Measurements from ENCODE around the gene PSME3IP1.
"Not testable (repeated sequence)": the region's sequence is repeated elsewhere in the genome, so short reads cannot be mapped to it uniquely, and the experiment has no call there.

PSME3IP1 gene

GRCh38 chr16:57196286-57196685 is 10.4 kb upstream of the PSME3IP1 start:
- no peak overlapping the region for H3K9ac ChIP-seq (ENCODE audit: insufficient read length, low read depth)
- H3K4me3 ChIP-seq (ENCODE audit: insufficient read length, low read depth): no peak overlapping the region
- H3K36me3 ChIP-seq (ENCODE audit: insufficient read depth, insufficient read length, low read length): peaks cover 9% of the 10 kb centered on the region
- DNase-seq (ENCODE audit: low read depth, low spot score): no peak
- H3K4me1 ChIP-seq (ENCODE audit: insufficient read depth, insufficient read length): no peaks in the 10 kb centered on the region
- H3K9me3 ChIP-seq (ENCODE audit: insufficient read depth, low read length): peaks cover 12% of the 10 kb centered on the region
- no peak for TF ChIP-seq SUZ12 (IDR thresholded peaks at IDR 0.05; ENCODE audit: extremely low read depth, insufficient read depth, insufficient read length)
- TF ChIP-seq ZNF274 (IDR thresholded peaks at IDR 0.05; ENCODE audit: low read depth, low read length): no peak
- TF ChIP-seq YY1 (IDR thresholded peaks at IDR 0.05; ENCODE audit: insufficient read depth, insufficient read length): no peak
- no peaks in the 10 kb centered on the region for H3K27me3 ChIP-seq (ENCODE audit: insufficient read depth, insufficient read length)

DNA sequence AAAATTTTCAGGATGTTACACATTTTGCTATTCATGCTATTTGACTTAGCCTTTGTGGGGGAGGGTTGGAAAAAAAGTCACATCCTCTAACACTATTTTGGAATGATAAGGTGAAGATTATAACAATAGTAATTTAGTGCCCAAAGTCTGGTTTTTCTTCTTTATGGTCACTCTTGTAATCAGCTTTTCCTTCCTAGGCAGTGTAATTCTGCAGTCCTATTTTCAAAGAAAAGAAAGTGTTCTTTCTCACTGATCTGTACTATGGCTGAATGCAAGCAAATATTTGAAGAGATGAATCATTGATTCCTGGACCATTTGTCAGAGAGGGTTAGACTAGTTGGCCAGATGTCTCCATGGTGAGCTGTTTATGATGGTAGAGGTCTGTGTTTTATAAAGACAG is 8.7 kb upstream of the PSME3IP1 start:
- no peak overlapping the region for H3K9ac ChIP-seq (ENCODE audit: insufficient read length, low read depth)
- H3K36me3 ChIP-seq (ENCODE audit: insufficient read depth, insufficient read length, low read length): peaks cover 12% of the 10 kb centered on the region
- no peaks in the 10 kb centered on the region for H3K27me3 ChIP-seq (ENCODE audit: insufficient read depth, insufficient read length)
- H3K9me3 ChIP-seq (ENCODE audit: insufficient read depth, low read length): peaks cover 10% of the 10 kb centered on the region
- no peak for DNase-seq (ENCODE audit: low read depth, low spot score)
- TF ChIP-seq ZNF274 (IDR thresholded peaks at IDR 0.05; ENCODE audit: low read depth, low read length) (no peak), YY1 (IDR thresholded peaks at IDR 0.05; ENCODE audit: insufficient read depth, insufficient read length) (no peak), SUZ12 (IDR thresholded peaks at IDR 0.05; ENCODE audit: extremely low read depth, insufficient read depth, insufficient read length) (no peak)
- H3K4me3 ChIP-seq (ENCODE audit: insufficient read length, low read depth): no peak overlapping the region
- H3K4me1 ChIP-seq (ENCODE audit: insufficient read depth, insufficient read length): no peaks in the 10 kb centered on the region

DNA sequence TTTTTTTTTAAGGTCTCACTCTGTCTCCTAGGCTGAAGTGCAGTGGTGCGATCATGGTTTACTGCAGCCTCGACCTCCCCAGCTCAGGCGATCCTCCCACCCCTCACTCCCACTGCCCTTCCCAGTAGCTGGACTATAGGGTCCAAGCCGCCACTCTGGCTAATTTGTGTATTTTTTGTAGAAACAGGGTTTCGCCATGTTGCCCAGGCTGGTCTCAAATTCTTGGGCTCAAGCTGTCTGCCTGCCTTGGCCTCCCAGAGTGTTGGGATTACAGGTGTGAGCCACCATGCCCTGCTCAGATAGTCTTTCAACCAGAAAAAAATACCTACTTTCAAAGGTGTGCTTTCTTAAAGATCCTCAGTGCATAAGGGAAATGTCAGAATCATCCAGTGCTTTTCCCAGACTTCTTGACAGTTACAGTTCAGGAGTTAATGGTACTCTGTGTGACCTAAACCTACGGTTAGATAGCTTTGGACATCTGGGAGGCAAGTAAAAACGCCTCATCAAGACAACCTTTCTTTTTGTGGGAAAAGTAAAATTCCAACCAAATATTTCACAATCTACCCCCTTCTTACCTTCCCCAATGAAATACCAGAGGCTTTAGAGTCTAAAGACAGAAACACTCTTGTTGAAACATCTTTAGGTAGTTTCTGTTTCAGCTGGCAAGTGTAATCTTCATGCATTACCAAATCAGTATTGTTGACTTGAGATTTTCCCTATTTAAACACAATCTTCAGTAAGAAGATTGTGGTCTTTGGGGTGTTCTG is 7.1 kb upstream of the PSME3IP1 start:
- Histone ChIP-seq H3K27me3 (ENCODE audit: insufficient read depth, insufficient read length) (no peaks in the 10 kb centered on the region), H3K36me3 (ENCODE audit: insufficient read depth, insufficient read length, low read length) (peaks cover 7% of the 10 kb centered on the region), H3K9me3 (ENCODE audit: insufficient read depth, low read length) (no peaks in the 10 kb centered on the region), H3K4me3 (ENCODE audit: insufficient read length, low read depth) (no peak overlapping the region), H3K9ac (ENCODE audit: insufficient read length, low read depth) (no peak overlapping the region), H3K4me1 (ENCODE audit: insufficient read depth, insufficient read length) (no peaks in the 10 kb centered on the region)
- DNase-seq (ENCODE audit: low read depth, low spot score): no peak
- no peak for TF ChIP-seq SUZ12 (IDR thresholded peaks at IDR 0.05; ENCODE audit: extremely low read depth, insufficient read depth, insufficient read length)
- no peak for TF ChIP-seq ZNF274 (IDR thresholded peaks at IDR 0.05; ENCODE audit: low read depth, low read length)
- TF ChIP-seq YY1 (IDR thresholded peaks at IDR 0.05; ENCODE audit: insufficient read depth, insufficient read length): no peak

- no peak overlapping the region for H3K4me3 ChIP-seq (ENCODE audit: insufficient read length, low read depth)
- no peak for DNase-seq (ENCODE audit: low read depth, low spot score)
- H3K36me3 ChIP-seq (ENCODE audit: insufficient read depth, insufficient read length, low read length): peaks cover 7% of the 10 kb centered on the region
- no peaks in the 10 kb centered on the region for H3K4me1 ChIP-seq (ENCODE audit: insufficient read depth, insufficient read length)
- H3K9ac ChIP-seq (ENCODE audit: insufficient read length, low read depth): no peak overlapping the region
- H3K27me3 ChIP-seq (ENCODE audit: insufficient read depth, insufficient read length): no peaks in the 10 kb centered on the region
- no peaks in the 10 kb centered on the region for H3K9me3 ChIP-seq (ENCODE audit: insufficient read depth, low read length)
- TF ChIP-seq YY1 (IDR thresholded peaks at IDR 0.05; ENCODE audit: insufficient read depth, insufficient read length) (no peak), SUZ12 (IDR thresholded peaks at IDR 0.05; ENCODE audit: extremely low read depth, insufficient read depth, insufficient read length) (no peak), ZNF274 (IDR thresholded peaks at IDR 0.05; ENCODE audit: low read depth, low read length) (no peak)
Measured at GRCh38 chr16:57192146-57192545, 6.3 kb upstream of the PSME3IP1 start.

GRCh38 chr16:57191056-57191571 is 5.3 kb upstream of the PSME3IP1 start:
- Histone ChIP-seq H3K4me3 (ENCODE audit: insufficient read length, low read depth) (no peak overlapping the region), H3K9ac (ENCODE audit: insufficient read length, low read depth) (no peak overlapping the region), H3K36me3 (ENCODE audit: insufficient read depth, insufficient read length, low read length) (peaks cover 4% of the 10 kb centered on the region), H3K9me3 (ENCODE audit: insufficient read depth, low read length) (no peaks in the 10 kb centered on the region), H3K27me3 (ENCODE audit: insufficient read depth, insufficient read length) (no peaks in the 10 kb centered on the region), H3K4me1 (ENCODE audit: insufficient read depth, insufficient read length) (no peaks in the 10 kb centered on the region)
- TF ChIP-seq YY1 (IDR thresholded peaks at IDR 0.05; ENCODE audit: insufficient read depth, insufficient read length) (no peak), SUZ12 (IDR thresholded peaks at IDR 0.05; ENCODE audit: extremely low read depth, insufficient read depth, insufficient read length) (no peak)
- no peak for DNase-seq (ENCODE audit: low read depth, low spot score)

DNA sequence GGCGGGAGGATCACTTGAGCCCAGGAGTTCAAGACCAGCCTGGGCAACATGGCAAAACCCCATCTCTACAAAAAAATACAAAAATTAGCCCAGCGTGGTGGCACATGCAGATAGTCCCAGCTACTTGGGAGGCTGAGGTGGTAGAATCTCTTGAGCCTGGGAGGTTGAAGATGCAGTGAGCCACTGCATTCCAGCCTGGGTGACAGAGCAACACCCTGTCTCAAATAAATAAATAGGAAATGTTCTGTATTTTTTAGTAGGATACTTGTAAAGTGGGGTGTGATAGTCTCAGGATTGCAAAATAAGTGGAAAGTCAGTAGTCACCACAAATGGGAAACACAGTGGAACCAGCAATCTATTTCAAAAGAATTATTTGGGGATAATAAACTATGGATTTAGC is 4.3 kb upstream of the PSME3IP1 start:
- Histone ChIP-seq H3K4me3 (ENCODE audit: insufficient read length, low read depth) (no peak overlapping the region), H3K36me3 (ENCODE audit: insufficient read depth, insufficient read length, low read length) (peaks cover 3% of the 10 kb centered on the region), H3K27me3 (ENCODE audit: insufficient read depth, insufficient read length) (no peaks in the 10 kb centered on the region), H3K9ac (ENCODE audit: insufficient read length, low read depth) (no peak overlapping the region), H3K4me1 (ENCODE audit: insufficient read depth, insufficient read length) (no peaks in the 10 kb centered on the region), H3K9me3 (ENCODE audit: insufficient read depth, low read length) (no peaks in the 10 kb centered on the region)
- TF ChIP-seq ZNF274 (IDR thresholded peaks at IDR 0.05; ENCODE audit: low read depth, low read length): no peak
- TF ChIP-seq YY1 (IDR thresholded peaks at IDR 0.05; ENCODE audit: insufficient read depth, insufficient read length): no peak
- no peak for TF ChIP-seq SUZ12 (IDR thresholded peaks at IDR 0.05; ENCODE audit: extremely low read depth, insufficient read depth, insufficient read length)
- DNase-seq (ENCODE audit: low read depth, low spot score): no peak

GRCh38 chr16:57189527-57189926 is 3.7 kb upstream of the PSME3IP1 start:
- H3K27me3 ChIP-seq (ENCODE audit: insufficient read depth, insufficient read length); H3K4me1 ChIP-seq (ENCODE audit: insufficient read depth, insufficient read length); H3K4me3 ChIP-seq (ENCODE audit: insufficient read length, low read depth); H3K9ac ChIP-seq (ENCODE audit: insufficient read length, low read depth); H3K9me3 ChIP-seq (ENCODE audit: insufficient read depth, low read length); DNase-seq (ENCODE audit: low read depth, low spot score); H3K36me3 ChIP-seq (ENCODE audit: insufficient read depth, insufficient read length, low read length): not testable (repeated sequence)

Measured in NT2/D1 (cell line).